ENCODE results near the gene CAMK2A. TPM values are rescaled to one million over a fixed set of nuclear protein-coding genes. Genes with fewer than 3 reads are reported as not detected.

Gene CAMK2A
- total and polyA plus RNA-seq, 2 experiments from 2014 or later = 0.18 TPM; not detected in 1

DNA sequence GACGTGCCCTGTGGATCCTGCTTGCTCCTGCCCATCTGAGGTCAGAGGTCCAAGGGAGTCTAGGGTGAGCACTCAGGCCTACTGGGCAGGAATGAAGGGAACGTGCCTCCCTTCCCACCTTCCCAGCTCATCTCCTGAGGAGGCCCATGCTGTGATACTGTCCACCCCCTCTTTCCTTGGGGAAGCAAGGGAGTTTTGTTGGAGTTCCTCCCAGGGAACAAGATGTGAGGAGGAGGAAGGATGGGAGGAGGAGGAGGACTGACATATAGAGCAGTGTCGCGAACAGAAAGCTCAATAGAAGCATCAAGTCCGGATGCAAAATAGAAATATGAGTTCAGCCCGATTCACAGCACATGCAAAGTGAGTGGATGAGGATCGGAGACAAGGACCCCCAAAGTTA, 58.7 kb downstream of the CAMK2A start:
- Mint-ChIP-seq H3K27me3 (ENCODE audit: insufficient read depth, low read depth, poor library complexity) (peaks cover 4% of the 10 kb centered on the region), H3K9me3 (no peaks in the 10 kb centered on the region), H3K4me1 (no peaks in the 10 kb centered on the region), H3K36me3 (ENCODE audit: low read depth) (no peaks in the 10 kb centered on the region), H3K27ac (no peak overlapping the region), H3K4me3 (no peak overlapping the region)
- H3K27ac ChIP-seq (ENCODE audit: low read depth) = no peak overlapping the region
- ATAC-seq (no peak), DNase-seq (ENCODE audit: low spot score) (no peak)
- no peaks in the 10 kb centered on the region for H3K79me2 ChIP-seq (replicated peaks; ENCODE audit: insufficient read depth)
- no peaks in the 10 kb centered on the region for H3K36me3 ChIP-seq (ENCODE audit: insufficient read depth)
- no peaks in the 10 kb centered on the region for H4K20me1 ChIP-seq (replicated peaks; ENCODE audit: insufficient read depth)
- H3K4me3 ChIP-seq = no peak overlapping the region
- H3K4me1 ChIP-seq (ENCODE audit: insufficient read depth) = no peaks in the 10 kb centered on the region
- H3K27me3 ChIP-seq (ENCODE audit: insufficient read depth) = no peaks in the 10 kb centered on the region
- no peak overlapping the region for H2AFZ ChIP-seq
- no peak overlapping the region for H3K4me2 ChIP-seq
- no peaks in the 10 kb centered on the region for H3F3A ChIP-seq (replicated peaks; ENCODE audit: low read depth)
- no peak for TF ChIP-seq ZNF331 (CRISPR knock-in tag; IDR thresholded peaks at IDR 0.05; ENCODE audit: low read depth)
- no peak for TF ChIP-seq STAT1 (IDR thresholded peaks at IDR 0.05; ENCODE audit: unreplicated experiment)
- no peak for TF ChIP-seq REST (IDR thresholded peaks at IDR 0.05; ENCODE audit: unreplicated experiment)
- no peak for TF ChIP-seq ETS1 (IDR thresholded peaks at IDR 0.05)
- TF ChIP-seq ZNF462 (CRISPR knock-in tag; IDR thresholded peaks at IDR 0.05) = no peak
- TF ChIP-seq EZH2 (IDR thresholded peaks at IDR 0.05; ENCODE audit: low read depth, unreplicated experiment) = no peak
- no peaks in the 10 kb centered on the region for H3K9me2 ChIP-seq (ENCODE audit: insufficient read depth)
